Measurements from ENCODE around the gene DYNAP.

Gene DYNAP, protein sequence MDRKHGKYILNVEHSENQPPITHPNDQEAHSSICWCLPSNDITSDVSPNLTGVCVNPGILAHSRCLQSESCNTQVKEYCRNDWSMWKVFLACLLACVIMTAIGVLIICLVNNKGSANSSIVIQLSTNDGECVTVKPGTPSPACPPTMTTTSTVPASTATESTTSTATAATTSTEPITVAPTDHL

DNA sequence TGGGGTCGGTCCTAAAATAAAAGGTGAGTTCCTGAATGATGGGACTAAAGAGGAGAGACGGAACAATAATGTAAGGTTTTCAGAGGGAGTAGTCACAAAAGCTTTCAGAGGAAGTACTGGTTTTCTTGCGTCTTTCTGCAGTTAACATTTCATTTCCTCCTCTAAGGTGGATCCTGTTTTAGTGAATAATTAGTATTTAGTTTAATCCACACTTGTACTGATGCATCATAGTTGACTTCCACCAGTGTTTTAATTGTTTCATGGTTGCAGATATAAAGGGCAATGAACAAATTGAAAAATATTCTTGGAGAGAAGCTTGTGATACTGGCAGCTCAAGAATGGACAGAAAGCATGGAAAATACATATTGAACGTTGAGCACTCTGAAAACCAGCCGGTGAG is at the start of gene DYNAP:
Gene DYNAP (plus strand): TSS at position 301 of the 400 bp plus-strand sequence. CDS start 38 bp downstream, at position 339.
- no peaks in the 10 kb centered on the region for H3K79me2 ChIP-seq (ENCODE audit: control insufficient read depth, insufficient read depth, low read length, unreplicated experiment)
- no peaks in the 10 kb centered on the region for H3K36me3 ChIP-seq (ENCODE audit: insufficient read depth, low read length)
- peaks cover 38% of the 10 kb centered on the region for H3K27me3 ChIP-seq (ENCODE audit: insufficient read depth, low read length)
- no peak within 1 kb of the TSS for H3K27ac ChIP-seq (ENCODE audit: low read depth, low read length)
- H3K4me1 ChIP-seq (ENCODE audit: control insufficient read depth, insufficient read depth, low read length, unreplicated experiment): no peaks in the 10 kb centered on the region
- H3K4me3 ChIP-seq (ENCODE audit: low read depth, low read length): no peak within 1 kb of the TSS
- H2AFZ ChIP-seq (ENCODE audit: low read length, unreplicated experiment): no peak within 1 kb of the TSS

DNA sequence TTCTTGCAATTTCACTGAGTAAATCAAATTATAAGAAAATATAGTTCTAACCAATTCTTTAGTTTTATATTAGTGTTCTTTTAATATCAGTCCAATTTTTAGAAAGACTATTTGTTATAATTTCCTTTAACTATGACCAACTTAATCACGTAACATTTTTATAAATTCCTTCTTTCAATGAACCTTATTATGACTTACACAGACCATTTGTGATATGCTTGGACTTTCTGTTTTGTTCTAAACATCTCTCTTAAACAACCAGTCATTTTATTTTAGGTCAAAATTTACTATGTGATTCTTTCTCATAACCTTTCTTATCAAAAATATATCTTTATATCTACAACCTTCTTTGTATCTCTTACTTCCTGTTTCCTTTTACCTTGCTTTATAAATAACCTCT is 39.5 kb upstream of the DYNAP start:
- no peak overlapping the region for H2AFZ ChIP-seq (ENCODE audit: low read length, unreplicated experiment)
- H3K27me3 ChIP-seq (ENCODE audit: insufficient read depth, low read length): peaks cover 5% of the 10 kb centered on the region; the same call in 1 of the 2 replicates

DNA sequence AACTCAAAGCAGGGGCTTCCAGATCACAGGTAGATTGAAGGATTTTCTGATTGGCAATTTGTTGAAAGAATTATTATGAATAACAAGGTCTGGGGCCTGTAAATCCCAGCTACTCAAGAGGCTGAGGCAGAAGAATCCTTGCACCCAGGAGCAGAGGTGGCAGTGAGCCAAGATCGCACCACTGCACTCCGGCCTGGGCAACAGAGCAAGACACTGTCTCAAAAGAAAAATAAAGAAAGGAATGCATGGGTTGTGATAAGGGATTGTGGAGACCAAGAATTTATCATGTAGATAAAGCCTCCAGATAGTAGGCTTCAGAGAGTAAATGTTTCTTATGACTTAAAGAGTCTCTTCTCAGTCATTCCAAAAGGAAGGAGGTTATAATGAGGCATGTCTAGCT is 35.8 kb upstream of the DYNAP start:
- Histone ChIP-seq H3K36me3 (ENCODE audit: insufficient read depth, low read length) (no peaks in the 10 kb centered on the region), H3K4me1 (ENCODE audit: control insufficient read depth, insufficient read depth, low read length, unreplicated experiment) (no peaks in the 10 kb centered on the region), H3K4me3 (ENCODE audit: low read depth, low read length) (no peak overlapping the region), H3K27ac (ENCODE audit: low read depth, low read length) (no peak overlapping the region), H2AFZ (ENCODE audit: low read length, unreplicated experiment) (no peak overlapping the region), H3K79me2 (ENCODE audit: control insufficient read depth, insufficient read depth, low read length, unreplicated experiment) (no peaks in the 10 kb centered on the region), H3K27me3 (ENCODE audit: insufficient read depth, low read length) (peaks cover 9% of the 10 kb centered on the region; the same call in 1 of the 2 replicates)

More for the DNA sequence above, 39.5 kb upstream of the DYNAP start:
- no peak overlapping the region for H3K27ac ChIP-seq (ENCODE audit: low read depth, low read length)
- no peak overlapping the region for H3K4me3 ChIP-seq (ENCODE audit: low read depth, low read length)
- H3K36me3 ChIP-seq (ENCODE audit: insufficient read depth, low read length): no peaks in the 10 kb centered on the region
- H3K4me1 ChIP-seq (ENCODE audit: control insufficient read depth, insufficient read depth, low read length, unreplicated experiment): no peaks in the 10 kb centered on the region
- H3K79me2 ChIP-seq (ENCODE audit: control insufficient read depth, insufficient read depth, low read length, unreplicated experiment): no peaks in the 10 kb centered on the region

DNA sequence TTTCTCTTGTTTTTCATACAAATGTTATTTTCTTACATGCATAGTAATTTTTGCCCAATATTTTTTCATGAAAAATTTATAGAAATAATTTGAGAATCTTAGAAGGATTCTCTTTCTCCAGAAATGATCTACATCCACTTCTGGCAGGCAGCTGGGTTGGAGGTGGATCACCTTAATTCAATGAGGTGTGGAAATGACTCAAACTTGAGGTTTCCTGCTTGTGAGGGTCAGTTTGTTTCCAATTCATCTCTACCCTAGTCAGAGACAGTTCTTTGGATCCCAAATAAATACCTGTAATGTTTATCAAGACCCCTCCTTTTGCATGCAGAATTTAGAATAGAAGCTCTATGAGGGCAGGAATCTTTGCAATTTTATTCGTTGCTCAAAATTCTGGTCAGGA is 35.0 kb upstream of the DYNAP start:
- no peaks in the 10 kb centered on the region for H3K4me1 ChIP-seq (ENCODE audit: control insufficient read depth, insufficient read depth, low read length, unreplicated experiment)
- H3K36me3 ChIP-seq (ENCODE audit: insufficient read depth, low read length): no peaks in the 10 kb centered on the region
- H3K4me3 ChIP-seq (ENCODE audit: low read depth, low read length): no peak overlapping the region
- H3K27ac ChIP-seq (ENCODE audit: low read depth, low read length): no peak overlapping the region
- H3K79me2 ChIP-seq (ENCODE audit: control insufficient read depth, insufficient read depth, low read length, unreplicated experiment): no peaks in the 10 kb centered on the region
- peaks cover 9% of the 10 kb centered on the region; the same call in 1 of the 2 replicates for H3K27me3 ChIP-seq (ENCODE audit: insufficient read depth, low read length)
- no peak overlapping the region for H2AFZ ChIP-seq (ENCODE audit: low read length, unreplicated experiment)

DNA sequence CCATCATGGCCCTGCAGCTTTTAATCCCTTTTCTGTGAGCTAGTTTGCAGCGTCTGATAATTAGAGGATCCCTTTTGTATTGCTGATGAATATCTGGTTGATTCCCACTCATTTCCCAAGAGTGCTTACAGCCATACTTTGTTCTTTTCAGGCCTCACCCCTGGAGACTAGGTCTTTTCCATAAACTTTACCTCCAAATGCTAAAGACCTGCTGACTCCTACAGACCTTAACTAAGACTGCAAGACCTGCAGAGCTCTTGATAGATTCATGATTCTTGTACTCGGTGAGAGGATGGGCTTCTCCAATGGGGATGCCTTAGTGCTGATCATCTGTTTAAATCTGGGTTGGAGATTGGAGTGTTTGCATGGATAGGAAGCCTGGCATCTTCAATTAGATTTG is 33.1 kb upstream of the DYNAP start:
- Histone ChIP-seq H3K36me3 (ENCODE audit: insufficient read depth, low read length) (no peaks in the 10 kb centered on the region), H3K27me3 (ENCODE audit: insufficient read depth, low read length) (peaks cover 9% of the 10 kb centered on the region; the same call in 1 of the 2 replicates), H2AFZ (ENCODE audit: low read length, unreplicated experiment) (no peak overlapping the region), H3K4me3 (ENCODE audit: low read depth, low read length) (no peak overlapping the region), H3K79me2 (ENCODE audit: control insufficient read depth, insufficient read depth, low read length, unreplicated experiment) (no peaks in the 10 kb centered on the region), H3K4me1 (ENCODE audit: control insufficient read depth, insufficient read depth, low read length, unreplicated experiment) (no peaks in the 10 kb centered on the region), H3K27ac (ENCODE audit: low read depth, low read length) (no peak overlapping the region)

DNA sequence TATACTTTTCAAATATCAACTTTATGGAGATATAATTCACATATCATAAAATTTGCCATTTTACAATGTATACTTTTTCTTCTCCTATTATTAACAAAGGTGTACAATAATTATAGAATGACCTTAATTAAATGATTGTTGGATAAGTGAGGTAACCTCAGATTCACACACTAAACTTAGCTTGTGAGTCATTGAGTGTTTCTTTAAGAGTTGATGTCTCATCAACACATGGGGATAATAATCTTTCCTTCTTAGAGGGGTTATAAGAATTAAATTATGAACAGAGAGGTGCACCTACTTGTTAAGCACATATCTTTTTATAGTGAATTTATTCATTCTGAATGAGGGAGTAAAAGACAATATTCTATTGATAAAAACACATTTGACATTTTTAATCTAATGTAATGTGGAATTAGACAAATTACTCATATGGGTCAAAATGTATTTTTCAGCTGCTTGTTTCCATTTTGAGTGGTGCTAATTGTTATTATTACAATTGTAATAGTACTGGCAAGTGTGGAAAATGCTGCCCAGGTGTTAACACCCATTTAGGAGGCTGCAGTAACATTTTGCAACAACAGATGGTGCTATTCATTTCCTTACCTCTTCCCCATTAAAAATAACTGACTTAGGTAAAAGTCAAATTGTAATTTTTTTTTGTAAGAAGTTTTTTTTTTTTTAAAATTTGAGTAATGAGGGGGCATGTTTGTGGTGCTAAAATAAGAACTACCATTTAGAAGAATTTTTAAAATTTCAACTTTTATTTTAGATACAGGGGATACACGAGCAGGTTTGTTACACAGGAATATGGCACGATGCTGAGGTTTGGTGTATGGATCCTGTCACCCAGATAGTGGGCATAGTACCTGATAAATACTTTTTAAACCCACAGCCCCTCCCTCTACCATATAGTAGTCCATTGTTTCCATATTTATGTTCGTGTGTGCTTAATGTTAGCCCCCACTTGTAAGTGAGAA is 32.1 kb upstream of the DYNAP start:
- H2AFZ ChIP-seq (ENCODE audit: low read length, unreplicated experiment): no peak overlapping the region
- no peak overlapping the region for H3K4me3 ChIP-seq (ENCODE audit: low read depth, low read length)
- peaks cover 9% of the 10 kb centered on the region; the same call in 1 of the 2 replicates for H3K27me3 ChIP-seq (ENCODE audit: insufficient read depth, low read length)
- no peaks in the 10 kb centered on the region for H3K36me3 ChIP-seq (ENCODE audit: insufficient read depth, low read length)
- H3K27ac ChIP-seq (ENCODE audit: low read depth, low read length): no peak overlapping the region
- H3K4me1 ChIP-seq (ENCODE audit: control insufficient read depth, insufficient read depth, low read length, unreplicated experiment): no peaks in the 10 kb centered on the region
- H3K79me2 ChIP-seq (ENCODE audit: control insufficient read depth, insufficient read depth, low read length, unreplicated experiment): no peaks in the 10 kb centered on the region

DNA sequence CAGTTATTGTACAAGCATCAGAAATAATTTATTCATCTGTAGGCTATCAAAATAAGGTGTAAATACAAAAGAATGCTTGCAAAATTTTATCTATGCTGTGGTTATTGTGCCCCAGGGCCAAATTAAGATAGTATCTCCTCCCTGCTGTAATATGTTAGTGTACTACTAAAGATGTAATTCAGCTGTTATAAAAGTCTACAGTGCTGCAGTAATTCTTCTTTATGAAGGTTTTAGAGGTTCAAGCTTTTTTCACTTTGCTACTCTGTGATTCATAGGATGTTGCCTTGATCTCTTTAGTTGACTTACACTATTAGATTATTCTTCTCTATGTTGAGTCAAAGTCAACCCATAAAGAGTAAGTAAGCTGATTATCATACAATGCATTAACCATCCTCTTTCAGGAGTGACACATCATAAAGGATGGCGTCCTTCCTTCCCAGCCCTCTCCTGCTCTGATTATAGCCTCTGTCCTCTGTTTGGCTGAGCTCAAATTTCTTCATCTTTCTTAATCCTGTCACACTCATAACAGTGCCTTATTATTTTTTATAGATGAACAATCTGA is 29.3 kb upstream of the DYNAP start:
- no peak overlapping the region for H2AFZ ChIP-seq (ENCODE audit: low read length, unreplicated experiment)

DNA sequence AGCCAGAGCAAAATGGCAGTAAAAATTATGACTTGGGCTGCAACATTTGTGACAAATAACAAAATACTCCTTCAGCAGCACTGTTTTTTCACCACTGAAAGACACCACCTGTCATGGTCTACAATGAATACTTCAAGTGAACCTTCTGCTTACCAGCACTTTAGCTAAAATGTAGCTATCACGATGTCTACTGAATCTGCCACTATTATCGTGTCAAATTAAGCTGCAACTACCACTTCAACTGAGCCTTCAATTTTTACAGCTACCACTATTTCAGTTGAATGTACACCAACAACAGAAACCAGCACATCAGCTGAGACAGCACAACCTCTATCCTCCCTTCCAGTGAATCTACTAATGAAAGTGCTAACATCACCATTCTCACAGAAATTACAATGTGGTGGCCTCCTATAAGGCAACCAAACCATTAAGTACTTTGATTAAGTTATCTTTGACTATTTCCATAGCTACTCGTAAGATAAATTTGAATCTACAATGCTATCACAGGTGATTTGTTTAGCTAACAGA is 10.8 kb upstream of the DYNAP start:
- Histone ChIP-seq H3K79me2 (ENCODE audit: control insufficient read depth, insufficient read depth, low read length, unreplicated experiment) (no peaks in the 10 kb centered on the region), H3K4me3 (ENCODE audit: low read depth, low read length) (no peak overlapping the region), H3K27me3 (ENCODE audit: insufficient read depth, low read length) (peaks cover 46% of the 10 kb centered on the region), H3K4me1 (ENCODE audit: control insufficient read depth, insufficient read depth, low read length, unreplicated experiment) (no peaks in the 10 kb centered on the region), H3K36me3 (ENCODE audit: insufficient read depth, low read length) (no peaks in the 10 kb centered on the region), H3K27ac (ENCODE audit: low read depth, low read length) (no peak overlapping the region), H2AFZ (ENCODE audit: low read length, unreplicated experiment) (no peak overlapping the region)

More for the DNA sequence above, 29.3 kb upstream of the DYNAP start:
- no peaks in the 10 kb centered on the region for H3K36me3 ChIP-seq (ENCODE audit: insufficient read depth, low read length)
- no peaks in the 10 kb centered on the region for H3K4me1 ChIP-seq (ENCODE audit: control insufficient read depth, insufficient read depth, low read length, unreplicated experiment)
- H3K27ac ChIP-seq (ENCODE audit: low read depth, low read length): no peak overlapping the region
- H3K4me3 ChIP-seq (ENCODE audit: low read depth, low read length): no peak overlapping the region
- H3K79me2 ChIP-seq (ENCODE audit: control insufficient read depth, insufficient read depth, low read length, unreplicated experiment): no peaks in the 10 kb centered on the region
- peaks cover 15% of the 10 kb centered on the region for H3K27me3 ChIP-seq (ENCODE audit: insufficient read depth, low read length)

DNA sequence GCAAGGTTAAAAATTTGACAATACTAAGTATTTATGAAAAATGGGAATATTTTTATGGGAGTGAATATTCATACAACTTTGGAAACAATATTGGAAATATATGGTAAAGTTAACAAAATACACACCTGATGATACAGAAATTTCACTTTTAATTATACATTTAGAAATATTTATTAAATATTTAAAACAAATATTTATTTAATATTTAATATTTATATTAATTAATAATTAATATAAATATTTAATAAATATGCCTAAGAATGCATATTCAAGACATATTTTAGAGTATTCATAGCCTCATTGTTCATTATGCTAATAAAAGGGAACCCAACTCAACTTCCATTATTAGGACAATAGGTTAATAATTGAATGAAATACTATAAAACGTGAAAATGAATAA is 7.0 kb upstream of the DYNAP start:
- peaks cover 46% of the 10 kb centered on the region for H3K27me3 ChIP-seq (ENCODE audit: insufficient read depth, low read length)

DNA sequence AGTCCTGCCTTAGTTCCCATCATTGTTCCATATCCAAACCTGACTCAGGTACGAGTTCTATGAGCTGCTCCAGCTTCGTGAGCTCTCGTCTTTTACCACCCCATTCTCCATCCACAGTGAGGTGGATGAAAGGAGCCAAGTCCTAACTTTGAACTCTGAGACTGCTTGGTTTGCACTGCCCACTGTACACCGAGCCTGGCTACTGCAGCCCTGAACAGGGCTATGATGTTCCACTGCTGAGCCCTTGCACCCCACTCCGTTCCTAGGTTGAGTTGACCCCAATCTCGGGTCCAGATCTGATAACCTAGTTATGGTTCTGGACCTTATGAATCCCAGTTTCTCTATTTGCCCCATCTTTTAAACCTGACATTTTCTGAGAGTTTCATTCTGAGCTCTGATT is 5.3 kb upstream of the DYNAP start:
- Histone ChIP-seq H3K36me3 (ENCODE audit: insufficient read depth, low read length) (no peaks in the 10 kb centered on the region), H3K4me1 (ENCODE audit: control insufficient read depth, insufficient read depth, low read length, unreplicated experiment) (no peaks in the 10 kb centered on the region), H3K27me3 (ENCODE audit: insufficient read depth, low read length) (peaks cover 43% of the 10 kb centered on the region), H3K4me3 (ENCODE audit: low read depth, low read length) (no peak overlapping the region), H2AFZ (ENCODE audit: low read length, unreplicated experiment) (no peak overlapping the region), H3K79me2 (ENCODE audit: control insufficient read depth, insufficient read depth, low read length, unreplicated experiment) (no peaks in the 10 kb centered on the region), H3K27ac (ENCODE audit: low read depth, low read length) (no peak overlapping the region)

More for the DNA sequence above, 7.0 kb upstream of the DYNAP start:
- Histone ChIP-seq H3K4me3 (ENCODE audit: low read depth, low read length) (no peak overlapping the region), H3K79me2 (ENCODE audit: control insufficient read depth, insufficient read depth, low read length, unreplicated experiment) (no peaks in the 10 kb centered on the region), H3K27ac (ENCODE audit: low read depth, low read length) (no peak overlapping the region), H3K4me1 (ENCODE audit: control insufficient read depth, insufficient read depth, low read length, unreplicated experiment) (no peaks in the 10 kb centered on the region), H2AFZ (ENCODE audit: low read length, unreplicated experiment) (no peak overlapping the region), H3K36me3 (ENCODE audit: insufficient read depth, low read length) (no peaks in the 10 kb centered on the region)
